GM12878 (cell line): ENCODE results near the gene POFUT1. TPM values are rescaled to one million over a fixed set of nuclear protein-coding genes. Genes with fewer than 3 reads are reported as not detected.

Source experiments
- ATAC-seq: fragments of 200-7000 bp; cut with Tn5 transposase; 3 replicates; pipeline ENCODE4 v1.9.1; 2020; ENCODE audit warnings: mild to moderate bottlenecking, moderate library complexity
- BruUV-seq: library from RNA; stranded (reverse); fragments of 400-500 nt; replicated peaks from 2 replicates; lab custom pipeline; 2021; lab: Mats Ljungman, UMichigan
- CTCF ChIA-PET: fragments of 300-600 bp; sonication (Branson Sonifier 250); formaldehyde crosslinking; extraction: SDS; loops from one replicate; lab custom pipeline; 2021; ENCODE audit warnings: inconsistent platforms; lab: Yijun Ruan, JAX
- POLR2A ChIA-PET: fragments of 350-600 bp; formaldehyde crosslinking; extraction: SDS; loops from one replicate; lab custom pipeline; 2021; ENCODE audit warnings: inconsistent platforms; lab: Charles Lee
- RAD21 ChIA-PET: fragments of 300-600 bp; sonication (Branson Sonifier 250); formaldehyde crosslinking; loops from one replicate; lab custom pipeline; 2023; ENCODE audit warnings: antibody characterized with exemption; ENCODE audit not compliant: unreplicated experiment; lab: Charles Lee
- SMC1A ChIA-PET: fragments of 300-600 bp; sonication (Branson Sonifier 250); formaldehyde crosslinking; loops from one replicate; lab custom pipeline; 2023; ENCODE audit not compliant: unreplicated experiment, uncharacterized antibody; lab: Charles Lee
- DNase-seq: peaks from one replicate; pipeline ENCODE4 v3.0.0-alpha.2; 2011; ENCODE audit warnings: low read depth, low spot score
- FAIRE-seq: peaks from 3 replicates; lab custom pipeline; 2011; peaks lifted over from hg19 to GRCh38; lab: Jason Lieb, UNC
- H2AFZ ChIP-seq: 2 replicates; pipeline ENCODE4 v1.6.0; 2011; ENCODE audit warnings: low read depth, low read length, control low read depth; ENCODE audit not compliant: control insufficient read depth
- H3K27ac ChIP-seq: 2 replicates; pipeline ENCODE4 v1.5.1; 2011; ENCODE audit warnings: control low read depth; ENCODE audit not compliant: control insufficient read depth, insufficient read depth
- H3K27me3 ChIP-seq, 2 experiments: replicated peaks in 1 of 2; 2 replicates each; pipeline versions ENCODE4 v1.6.0 to v1.6.1; 2011; ENCODE audit warnings: low read length in 1 of 2; ENCODE audit not compliant: control insufficient read depth in 2 of 2, insufficient read depth in 2 of 2
- H3K36me3 ChIP-seq, 2 experiments: 2 replicates each; pipeline ENCODE4 v1.5.1; 2011; ENCODE audit warnings: low read length in 1 of 2; ENCODE audit not compliant: control insufficient read depth in 2 of 2, insufficient read depth in 2 of 2
- H3K4me1 ChIP-seq: 2 replicates; pipeline ENCODE4 v1.6.1; 2011; ENCODE audit warnings: mild to moderate bottlenecking, low read length, moderate library complexity, mixed read lengths; ENCODE audit not compliant: control insufficient read depth, insufficient read depth
- H3K4me2 ChIP-seq: 2 replicates; pipeline ENCODE4 v1.6.0; 2011; ENCODE audit warnings: control low read depth; ENCODE audit not compliant: control insufficient read depth, insufficient read depth
- H3K4me3 ChIP-seq: fragments of 200-600 bp; sonication (generic); 2 replicates; pipeline ENCODE4 v1.5.1; 2016
- H3K79me2 ChIP-seq: 2 replicates; pipeline ENCODE4 v1.6.0; 2011; ENCODE audit warnings: low read length; ENCODE audit not compliant: control insufficient read depth, insufficient read depth
- H3K9ac ChIP-seq: 2 replicates; pipeline ENCODE4 v1.8.0; 2011; ENCODE audit warnings: low read length, control low read depth, mixed read lengths; ENCODE audit not compliant: control insufficient read depth, insufficient read depth
- H3K9me3 ChIP-seq: replicated peaks from 3 replicates; pipeline ENCODE4 v1.5.1; 2011; ENCODE audit warnings: mild to moderate bottlenecking, low read length; ENCODE audit not compliant: control insufficient read depth, insufficient read depth
- H4K20me1 ChIP-seq: 2 replicates; pipeline ENCODE4 v1.6.0; 2011; ENCODE audit not compliant: control insufficient read depth, insufficient read depth
- CBFB ChIP-seq: IDR thresholded peaks from 2 replicates; pipeline ENCODE4 v1.6.1; 2016; ENCODE audit warnings: antibody characterized with exemption, low read depth
- CREB1 ChIP-seq: IDR thresholded peaks from 2 replicates; pipeline ENCODE4 v1.6.1; 2012; ENCODE audit warnings: low read depth, mild to moderate bottlenecking, inconsistent platforms
- KAT2A ChIP-seq: conservative IDR thresholded peaks from 2 replicates; pipeline ENCODE4 v1.6.1; 2011; ENCODE audit warnings: low read depth, low read length; ENCODE audit not compliant: control insufficient read depth
- PKNOX1 ChIP-seq: fragments of 450-650 bp; IDR thresholded peaks from 2 replicates; pipeline ENCODE4 v1.6.1; 2016; ENCODE audit warnings: mild to moderate bottlenecking
- RCOR1 ChIP-seq: conservative IDR thresholded peaks from 2 replicates; pipeline ENCODE4 v1.6.1; 2012; ENCODE audit warnings: low read depth, low read length, improper control_type of control experiment
- WGBS: methylation state at CpG from one replicate; pipeline ENCODE4 v1.1.6; 2016; ENCODE audit warnings: low lambda C conversion rate; ENCODE audit not compliant: insufficient replicate concordance, insufficient coverage; ENCODE audit errors: missing lambda C conversion rate; 5-methylcytosine and 5-hydroxymethylcytosine counted together
- in situ Hi-C: fragments of 300-500 bp; cut with MboI; formaldehyde crosslinking; loops from 9 replicates; pipeline ENCODE4 v1.14.3; 2018; ENCODE audit warnings: mixed read lengths
- intact Hi-C: fragments of 100-400 bp; cut with micrococcal nuclease; formaldehyde crosslinking; loops from one replicate; pipeline ENCODE4 v1.14.2; 2022; ENCODE audit not compliant: unreplicated experiment
- polyA plus RNA-seq, 11 experiments: library from polyadenylated mRNA; depleted of rRNA in 4 of 11; unstranded in 6 of 11; stranded (reverse) in 5 of 11; fragments of >200 nt; fragmentation: Nextera tagmentation in 4 of 11; fragmentation: Illumina TruSeq in 1 of 11; extraction: Ambion mirVana in 4 of 11; extraction: Trizol in 1 of 11; gene quantifications; 1 replicate in 1 of 11; 2 replicates in 10 of 11; pipeline versions ENCODE4 v1.2.1 to v1.2.3, GENCODE V29; 2011 to 2016; ENCODE audit warnings: inconsistent platforms in 2 of 11, missing spikeins in 2 of 11, low read depth in 1 of 11
- total RNA-seq, 4 experiments: library from RNA; depleted of rRNA in 3 of 4; stranded (reverse); fragments of >200 nt in 3 of 4; fragmentation: Illumina TruSeq in 1 of 4; extraction: Trizol in 1 of 4; gene quantifications; 2 replicates each; pipeline versions ENCODE4 v1.2.1 to v1.2.3, GENCODE V29; 2013 to 2021

Gene POFUT1
- total and polyA plus RNA-seq, 10 of the 15 experiments (the other 5 are each of a cell fraction or from before 2014, with no cell fraction given): 2.6 to 33.4 (median 23.1) TPM

GRCh38 chr20:32201296-32201976 is 6.2 kb upstream of the POFUT1 start:
- FAIRE-seq (no peak), ATAC-seq (no peak), DNase-seq (no peak)
- no peak overlapping the region for H3K4me2 ChIP-seq
- ChIA-PET RAD21 (interaction anchor here (0.6 kb wide), 1 partner anchor 84 kb away, joined by 4 read pairs; no protein-coding TSS in a partner anchor), CTCF (interaction anchor here (1.9 kb wide), 2 partner anchors 12 to 284 kb away, joined by 4 to 5 read pairs; no protein-coding TSS in a partner anchor), SMC1A (interaction anchor here (1.0 to 1.1 kb wide), 2 partner anchors 10 to 54 kb away, joined by 3 to 5 read pairs; no protein-coding TSS in a partner anchor), POLR2A (no interaction called here)
- H4K20me1 ChIP-seq: no peaks in the 10 kb centered on the region; the same call in 1 of the 2 replicates
- H2AFZ ChIP-seq: no peak overlapping the region
- in situ Hi-C loops: no loop called here
- 98% methylated on average over 4 of the region's 4 CpGs for WGBS
- peaks cover 17% of the 10 kb centered on the region for H3K4me1 ChIP-seq
- H3K79me2 ChIP-seq: peaks cover 58% of the 10 kb centered on the region
- no peak overlapping the region for H3K4me3 ChIP-seq
- H3K27me3 ChIP-seq: no peaks in the 10 kb centered on the region
- H3K9ac ChIP-seq: no peak overlapping the region
- BruUV-seq: no TSS peak
- no peaks in the 10 kb centered on the region for H3K9me3 ChIP-seq
- H3K27ac ChIP-seq: no peak overlapping the region
- peaks cover 14 to 38% of the 10 kb centered on the region in 2 experiments for H3K36me3 ChIP-seq
- intact Hi-C loops: no loop called here
- TF ChIP-seq RCOR1 (no peak), CBFB (no peak), KAT2A (no peak), PKNOX1 (no peak), CREB1 (no peak)
